Upper lobe of right lung (tissue), 1 donor: ENCODE results near the gene RAB3C. TPM values are rescaled to one million over a fixed set of nuclear protein-coding genes. Genes with fewer than 3 reads are reported as not detected.
"Not testable (repeated sequence)": the region's sequence is repeated elsewhere in the genome, so short reads cannot be mapped to it uniquely, and the experiment has no call there.

ENCODE experiments used
- ATAC-seq: fragments of 200-7000 bp; cut with Tn5 transposase; one replicate; pipeline ENCODE4 v1.9.1; 2020; ENCODE audit warnings: mild to moderate bottlenecking, moderate library complexity
- DNase-seq: peaks from one replicate; pipeline ENCODE4 v3.0.0-alpha.2; 2020
- H3K27ac ChIP-seq: fragments of 200-600 bp; one replicate; pipeline ENCODE4 v1.8.0; 2022
- H3K27me3 ChIP-seq: fragments of 200-600 bp; one replicate; pipeline ENCODE4 v1.8.0; 2022; ENCODE audit warnings: mild to moderate bottlenecking
- H3K36me3 ChIP-seq: fragments of 200-600 bp; one replicate; pipeline ENCODE4 v1.8.0; 2022
- H3K4me1 ChIP-seq: fragments of 200-600 bp; one replicate; pipeline ENCODE4 v1.8.0; 2022
- H3K4me3 ChIP-seq: fragments of 200-600 bp; one replicate; pipeline ENCODE4 v1.8.0; 2022; ENCODE audit warnings: mild to moderate bottlenecking
- H3K9me3 ChIP-seq: fragments of 200-600 bp; one replicate; pipeline ENCODE4 v1.8.0; 2022
- intact Hi-C: fragments of 100-400 bp; cut with DNase I; formaldehyde crosslinking; loops from one replicate; pipeline ENCODE4 v1.11.0; 2022
- total RNA-seq: library from RNA; stranded (reverse); fragmentation: NEBNext Ultra II Directional; extraction: Animal tissue kit (Norgen Biotek cat#: 25700); gene quantifications from one replicate; pipeline ENCODE4 v1.2.1, GENCODE V29; 2021
- TF ChIP-seq, protein P1 (sequence below): fragments of 200-600 bp; IDR thresholded peaks from one replicate; pipeline ENCODE4 v1.8.0; 2022; ENCODE audit warnings: antibody characterized with exemption
- donor health status: DM: no; HTN: yes; CAD: no; lungs with severe emphysema.

RAB3C gene
- total RNA-seq, 1 donor from 2014 or later, result 0.67 TPM

DNA sequence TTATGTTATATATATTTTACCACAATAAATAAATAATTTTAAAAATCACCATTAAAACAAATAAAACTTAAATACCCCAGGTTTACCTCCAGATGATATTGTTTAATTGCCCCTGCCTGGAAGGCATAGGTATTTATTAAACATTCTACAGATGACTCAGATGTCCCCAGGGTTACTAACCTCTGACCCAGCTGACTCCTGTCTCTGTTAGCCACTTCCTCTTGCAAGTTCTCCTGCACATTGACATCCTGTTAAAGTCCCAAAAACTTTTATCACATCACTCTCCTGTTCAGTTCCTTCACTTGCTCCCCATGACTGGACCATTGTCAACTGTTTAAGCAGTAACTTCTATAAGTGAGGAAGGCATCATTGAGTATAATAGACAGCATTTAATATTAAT lies 37.0 kb upstream of the RAB3C start:
- no peaks in the 10 kb centered on the region for H3K27me3 ChIP-seq
- DNase-seq (no peak), ATAC-seq (peak; percentile 80)
- intact Hi-C loops, result no loop called here
- H3K4me1 ChIP-seq, result no peaks in the 10 kb centered on the region
- no peaks in the 10 kb centered on the region for H3K36me3 ChIP-seq
- H3K27ac ChIP-seq, result no peak overlapping the region
- H3K4me3 ChIP-seq, result no peak overlapping the region
- TF ChIP-seq, protein P1, sequence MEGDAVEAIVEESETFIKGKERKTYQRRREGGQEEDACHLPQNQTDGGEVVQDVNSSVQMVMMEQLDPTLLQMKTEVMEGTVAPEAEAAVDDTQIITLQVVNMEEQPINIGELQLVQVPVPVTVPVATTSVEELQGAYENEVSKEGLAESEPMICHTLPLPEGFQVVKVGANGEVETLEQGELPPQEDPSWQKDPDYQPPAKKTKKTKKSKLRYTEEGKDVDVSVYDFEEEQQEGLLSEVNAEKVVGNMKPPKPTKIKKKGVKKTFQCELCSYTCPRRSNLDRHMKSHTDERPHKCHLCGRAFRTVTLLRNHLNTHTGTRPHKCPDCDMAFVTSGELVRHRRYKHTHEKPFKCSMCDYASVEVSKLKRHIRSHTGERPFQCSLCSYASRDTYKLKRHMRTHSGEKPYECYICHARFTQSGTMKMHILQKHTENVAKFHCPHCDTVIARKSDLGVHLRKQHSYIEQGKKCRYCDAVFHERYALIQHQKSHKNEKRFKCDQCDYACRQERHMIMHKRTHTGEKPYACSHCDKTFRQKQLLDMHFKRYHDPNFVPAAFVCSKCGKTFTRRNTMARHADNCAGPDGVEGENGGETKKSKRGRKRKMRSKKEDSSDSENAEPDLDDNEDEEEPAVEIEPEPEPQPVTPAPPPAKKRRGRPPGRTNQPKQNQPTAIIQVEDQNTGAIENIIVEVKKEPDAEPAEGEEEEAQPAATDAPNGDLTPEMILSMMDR, result no peak
- no peaks in the 10 kb centered on the region for H3K9me3 ChIP-seq

DNA sequence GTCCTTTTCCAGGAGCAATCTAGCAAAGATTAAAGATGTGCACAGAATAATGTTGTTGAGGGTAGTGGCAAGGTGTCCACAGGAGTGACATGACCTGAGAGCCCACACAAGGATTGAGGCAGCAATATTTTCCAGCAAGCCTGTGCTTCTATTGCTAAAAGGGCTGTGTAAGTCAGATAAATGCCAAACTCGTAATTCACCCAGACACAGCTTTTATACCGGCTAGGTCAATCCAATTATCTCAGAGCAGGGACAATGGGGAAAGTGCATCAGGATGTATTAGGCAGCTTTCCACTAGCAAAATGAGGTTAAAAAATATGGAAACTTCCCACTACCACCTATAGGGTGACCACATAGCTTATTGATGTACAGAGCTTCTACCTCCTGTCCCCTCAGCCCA lies 34.8 kb upstream of the RAB3C start:
- no peak overlapping the region for H3K27ac ChIP-seq
- TF ChIP-seq, protein P1, result no peak
- intact Hi-C loops, result no loop called here
- H3K4me1 ChIP-seq, result no peaks in the 10 kb centered on the region
- ATAC-seq, result no peak
- no peak overlapping the region for H3K4me3 ChIP-seq
- no peaks in the 10 kb centered on the region for H3K27me3 ChIP-seq
- H3K36me3 ChIP-seq, result no peaks in the 10 kb centered on the region
- no peak for DNase-seq
- no peaks in the 10 kb centered on the region for H3K9me3 ChIP-seq

DNA sequence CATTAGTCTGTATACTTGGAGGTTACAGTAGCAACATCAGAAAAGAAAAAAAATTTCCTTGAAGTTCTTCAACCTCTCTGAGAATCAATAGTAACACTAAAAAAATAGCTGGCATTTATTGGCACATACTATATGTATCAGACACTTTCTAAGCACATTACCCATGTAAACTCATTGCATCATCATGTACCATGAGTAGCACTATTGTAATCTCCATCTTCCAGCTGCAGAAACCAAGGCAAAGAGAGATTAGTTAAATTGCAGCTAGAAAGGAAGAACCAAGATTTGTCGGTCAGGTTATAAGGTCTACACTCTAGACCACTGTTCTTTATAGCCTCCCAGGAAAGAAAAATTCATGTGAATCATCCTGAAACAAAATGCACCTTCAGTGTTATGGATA lies 31.4 kb upstream of the RAB3C start:
- DNase-seq (no peak), ATAC-seq (no peak)
- Histone ChIP-seq H3K27ac (no peak overlapping the region), H3K4me3 (no peak overlapping the region), H3K27me3 (no peaks in the 10 kb centered on the region), H3K36me3 (no peaks in the 10 kb centered on the region), H3K4me1 (no peaks in the 10 kb centered on the region), H3K9me3 (no peaks in the 10 kb centered on the region)
- intact Hi-C loops, result no loop called here
- TF ChIP-seq, protein P1, result no peak

DNA sequence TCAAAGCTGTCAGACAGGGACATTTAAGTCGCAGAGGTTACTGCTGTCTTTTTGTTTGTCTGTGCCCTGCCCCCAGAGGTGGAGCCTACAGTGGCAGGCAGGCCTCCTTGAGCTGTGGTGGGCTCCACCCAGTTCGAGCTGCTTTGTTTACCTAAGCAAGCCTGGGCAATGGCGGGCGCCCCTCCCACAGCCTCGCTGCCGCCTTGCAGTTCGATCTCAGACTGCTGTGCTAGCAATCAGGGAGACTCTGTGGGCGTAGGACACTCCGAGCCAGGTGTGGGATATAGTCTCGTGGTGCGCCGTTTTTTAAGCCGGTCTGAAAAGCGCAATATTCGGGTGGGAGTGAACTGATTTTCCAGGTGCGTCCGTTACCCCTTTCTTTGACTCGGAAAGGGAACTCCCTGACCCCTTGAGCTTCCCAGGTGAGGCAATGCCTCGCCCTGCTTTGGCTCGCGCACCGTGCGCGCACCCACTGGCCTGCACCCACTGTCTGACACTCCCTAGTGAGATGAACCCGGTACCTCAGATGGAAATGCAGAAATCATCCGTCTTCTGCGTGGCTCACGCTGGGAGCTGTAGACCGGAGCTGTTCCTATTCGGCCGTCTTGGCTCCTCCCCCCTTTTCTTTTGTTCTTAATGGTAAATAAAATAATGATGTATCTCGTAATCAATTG lies 25.1 kb upstream of the RAB3C start:
- intact Hi-C loops, H3K4me3 ChIP-seq, H3K4me1 ChIP-seq, ATAC-seq, H3K9me3 ChIP-seq, H3K27ac ChIP-seq, H3K27me3 ChIP-seq, H3K36me3 ChIP-seq: not testable (repeated sequence)
- DNase-seq, result peak; percentile 40

DNA sequence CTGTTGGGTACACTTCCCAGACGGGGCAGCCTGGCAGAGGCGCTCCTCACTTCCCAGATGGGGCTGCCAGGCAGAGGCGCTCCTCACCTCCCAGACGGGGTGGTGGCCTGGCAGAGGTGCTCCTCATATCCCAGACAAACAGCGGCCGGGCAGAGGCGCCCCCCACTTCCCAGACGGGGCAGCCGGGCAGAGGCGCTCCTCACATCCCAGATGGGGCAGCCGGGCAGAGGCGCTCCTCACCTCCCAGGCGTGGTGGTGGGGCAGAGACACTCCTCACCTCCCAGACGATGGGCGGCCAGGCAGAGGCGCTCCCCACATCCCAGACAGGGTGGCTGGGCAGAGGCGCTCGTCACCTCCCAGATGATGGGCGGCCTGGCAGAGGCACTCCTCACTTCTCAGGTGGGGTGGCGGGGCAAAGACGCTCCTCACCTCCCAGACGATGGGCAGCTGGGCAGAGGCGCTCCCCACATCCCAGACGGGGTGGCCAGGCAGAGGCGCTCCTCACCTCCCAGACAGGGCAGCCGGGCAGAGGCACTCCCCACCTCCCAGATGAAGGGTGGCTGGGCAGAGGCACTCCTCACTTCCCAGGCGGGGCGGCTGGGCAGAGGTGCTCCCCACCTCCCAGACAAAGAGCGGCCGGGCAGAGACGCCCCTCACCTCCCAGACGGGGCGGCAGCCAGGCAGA lies 19.7 kb upstream of the RAB3C start:
- H3K36me3 ChIP-seq, intact Hi-C loops: not testable (repeated sequence)
- peak; percentile 54 for DNase-seq

DNA sequence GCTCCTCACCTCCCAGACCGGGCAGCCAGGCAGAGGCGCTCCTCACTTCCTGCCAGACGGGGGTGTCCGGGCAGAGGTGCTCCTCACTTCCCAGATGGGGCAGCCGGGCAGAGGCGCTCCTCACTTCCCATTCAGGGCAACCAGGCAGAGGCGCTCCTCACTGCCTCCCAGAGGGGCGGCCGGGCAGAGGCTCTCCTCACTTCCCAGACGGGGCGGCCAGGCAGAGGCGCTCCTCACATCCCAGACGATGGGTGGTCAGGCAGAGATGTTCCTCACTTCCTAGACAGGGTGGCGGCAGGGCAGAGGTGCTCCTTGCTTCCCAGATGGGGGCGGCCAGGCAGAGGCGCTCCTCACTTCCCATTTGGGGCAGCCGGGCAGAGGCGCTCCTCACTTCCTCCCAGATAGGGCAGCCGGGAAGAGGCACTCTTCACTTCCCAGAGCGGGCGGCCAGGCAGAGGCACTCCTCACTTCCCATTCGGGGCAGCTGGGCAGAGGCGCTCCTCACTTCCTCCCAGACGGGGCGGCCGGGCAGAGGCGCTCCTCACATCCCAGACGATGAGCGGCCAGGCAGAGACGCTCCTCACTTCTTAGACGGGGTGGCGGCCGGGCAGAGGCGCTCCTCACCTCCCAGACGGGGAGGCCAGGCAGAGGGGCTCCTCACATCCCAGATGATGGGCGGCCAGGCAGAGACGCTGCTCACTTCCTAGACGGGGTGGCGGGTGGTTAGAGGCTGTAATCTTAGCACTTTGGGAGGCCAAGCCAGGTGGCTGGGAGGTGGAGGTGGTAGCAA lies 18.6 kb upstream of the RAB3C start:
- H3K27me3 ChIP-seq, H3K4me1 ChIP-seq, H3K9me3 ChIP-seq, H3K4me3 ChIP-seq, H3K36me3 ChIP-seq, H3K27ac ChIP-seq, intact Hi-C loops, ATAC-seq: not testable (repeated sequence)
- peak; percentile 31 for DNase-seq

More for the DNA sequence above, 19.7 kb upstream of the RAB3C start:
- H3K27ac ChIP-seq, H3K27me3 ChIP-seq, H3K4me3 ChIP-seq, H3K4me1 ChIP-seq, H3K9me3 ChIP-seq, ATAC-seq: not testable (repeated sequence)

DNA sequence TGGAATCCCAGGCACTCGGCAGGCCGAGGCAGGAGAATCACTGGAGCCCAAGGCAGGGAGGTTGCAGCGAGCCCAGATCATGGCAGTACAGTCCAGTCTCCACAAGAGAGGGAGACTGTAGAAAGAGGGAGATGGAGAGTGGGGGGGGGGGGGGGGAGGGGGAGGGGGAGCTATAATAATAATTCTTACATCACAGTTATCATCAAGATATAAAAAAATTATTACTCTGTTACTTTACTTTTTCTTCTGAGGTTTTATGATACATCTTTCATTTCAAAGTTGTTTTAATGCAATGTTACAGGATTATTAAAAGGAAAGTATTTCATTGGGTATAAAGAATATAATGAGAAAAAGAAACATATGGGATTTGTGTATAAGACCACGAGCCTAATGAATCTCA lies 17.8 kb upstream of the RAB3C start:
- Histone ChIP-seq H3K4me3 (no peak overlapping the region), H3K4me1 (no peaks in the 10 kb centered on the region)
- ATAC-seq, result no peak

More for the DNA sequence above, 17.8 kb upstream of the RAB3C start:
- intact Hi-C loops, result no loop called here
- TF ChIP-seq, protein P1, result no peak
- Histone ChIP-seq H3K9me3 (no peaks in the 10 kb centered on the region), H3K27me3 (no peaks in the 10 kb centered on the region), H3K27ac (no peak overlapping the region), H3K36me3 (no peaks in the 10 kb centered on the region)
- DNase-seq, result no peak
